GM23338 (cell line): ENCODE measurements around the gene MICAL3. TPM values are rescaled to one million over a fixed set of nuclear protein-coding genes. Genes with fewer than 3 reads are reported as not detected.

Source experiments
- CREB1 ChIP-seq: fragments of 250-450 bp; sonication (Bioruptor Pico); IDR thresholded peaks from 2 replicates; pipeline ENCODE4 v1.5.0; 2020; ENCODE audit warnings: low read depth, mild to moderate bottlenecking, moderate library complexity
- ETS1 ChIP-seq: IDR thresholded peaks from 2 replicates; pipeline ENCODE4 v1.6.1; 2016; ENCODE audit warnings: antibody characterized with exemption
- EZH2 ChIP-seq: fragments of 200-600 bp; sonication (generic); IDR thresholded peaks from one replicate; pipeline ENCODE4 v1.8.0; 2017; ENCODE audit warnings: antibody characterized with exemption, mild to moderate bottlenecking, low read depth; ENCODE audit not compliant: unreplicated experiment
- JUNB ChIP-seq: IDR thresholded peaks from one replicate; pipeline ENCODE4 v1.6.1; 2016; ENCODE audit warnings: antibody characterized with exemption; ENCODE audit not compliant: unreplicated experiment
- NANOG ChIP-seq: IDR thresholded peaks from 2 replicates; pipeline ENCODE4 v1.6.1; 2016; ENCODE audit warnings: antibody characterized with exemption, borderline replicate concordance
- POLR2AphosphoS5 ChIP-seq: IDR thresholded peaks from 2 replicates; pipeline ENCODE4 v1.6.1; 2016; ENCODE audit warnings: antibody characterized with exemption, low read depth
- ZNF331 ChIP-seq: fragments of 250-450 bp; sonication (Bioruptor Pico); IDR thresholded peaks from 2 replicates; pipeline ENCODE4 v1.5.0; 2020; ENCODE audit warnings: low read depth, mild to moderate bottlenecking, moderate library complexity
- polyA plus RNA-seq: library from polyadenylated mRNA; unstranded; fragments of >200 nt; fragmentation: Nextera tagmentation; extraction: Ambion mirVana; gene quantifications from 2 replicates; pipeline ENCODE4 v1.2.1, GENCODE V29; 2016
- total RNA-seq: library from RNA; depleted of rRNA; stranded (reverse); fragments of >200 nt; shearing (Covaris generic); gene quantifications from 2 replicates; pipeline ENCODE4 v1.2.3, GENCODE V29; 2014
- TF ChIP-seq, protein P1 (sequence below): fragments of 250-450 bp; sonication (Bioruptor Pico); IDR thresholded peaks from 2 replicates; pipeline ENCODE4 v1.5.0; 2020; ENCODE audit warnings: mild to moderate bottlenecking, moderate library complexity
- TF ChIP-seq, protein P2 (sequence below), 2 experiments: fragments of 200-600 bp in 1 of 2; sonication (generic) in 1 of 2; conservative IDR thresholded peaks; 2 replicates each; pipeline versions ENCODE4 v1.5.1 to v1.6.1; 2016 to 2017; ENCODE audit warnings: antibody characterized with exemption in 2 of 2, low read depth in 2 of 2, mild to moderate bottlenecking in 2 of 2, moderate library complexity in 1 of 2

The MICAL3 gene
- total and polyA plus RNA-seq, 2 experiments from 2014 or later, result 10.1 to 33.9 TPM

DNA sequence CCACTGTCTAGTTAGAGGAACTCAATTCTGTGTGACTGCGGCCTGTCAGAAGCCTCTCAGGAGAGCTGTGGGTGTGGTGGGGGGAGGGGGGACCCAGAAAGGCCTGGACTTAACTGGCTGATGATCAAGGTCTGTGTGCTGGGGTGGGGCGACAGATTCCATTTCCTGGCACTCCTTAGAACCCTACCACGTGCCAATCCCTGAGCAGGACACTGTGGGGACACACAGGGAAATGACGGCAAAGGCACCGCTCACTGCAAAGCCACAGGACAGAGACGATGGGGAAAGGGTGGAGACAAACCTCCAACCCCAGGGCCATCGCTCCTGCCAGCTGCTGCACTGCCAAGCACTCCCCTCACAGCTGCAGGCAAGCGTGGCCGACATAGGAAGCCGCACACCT lies 191.7 kb downstream of the MICAL3 start (continued):
- TF ChIP-seq, protein P1, sequence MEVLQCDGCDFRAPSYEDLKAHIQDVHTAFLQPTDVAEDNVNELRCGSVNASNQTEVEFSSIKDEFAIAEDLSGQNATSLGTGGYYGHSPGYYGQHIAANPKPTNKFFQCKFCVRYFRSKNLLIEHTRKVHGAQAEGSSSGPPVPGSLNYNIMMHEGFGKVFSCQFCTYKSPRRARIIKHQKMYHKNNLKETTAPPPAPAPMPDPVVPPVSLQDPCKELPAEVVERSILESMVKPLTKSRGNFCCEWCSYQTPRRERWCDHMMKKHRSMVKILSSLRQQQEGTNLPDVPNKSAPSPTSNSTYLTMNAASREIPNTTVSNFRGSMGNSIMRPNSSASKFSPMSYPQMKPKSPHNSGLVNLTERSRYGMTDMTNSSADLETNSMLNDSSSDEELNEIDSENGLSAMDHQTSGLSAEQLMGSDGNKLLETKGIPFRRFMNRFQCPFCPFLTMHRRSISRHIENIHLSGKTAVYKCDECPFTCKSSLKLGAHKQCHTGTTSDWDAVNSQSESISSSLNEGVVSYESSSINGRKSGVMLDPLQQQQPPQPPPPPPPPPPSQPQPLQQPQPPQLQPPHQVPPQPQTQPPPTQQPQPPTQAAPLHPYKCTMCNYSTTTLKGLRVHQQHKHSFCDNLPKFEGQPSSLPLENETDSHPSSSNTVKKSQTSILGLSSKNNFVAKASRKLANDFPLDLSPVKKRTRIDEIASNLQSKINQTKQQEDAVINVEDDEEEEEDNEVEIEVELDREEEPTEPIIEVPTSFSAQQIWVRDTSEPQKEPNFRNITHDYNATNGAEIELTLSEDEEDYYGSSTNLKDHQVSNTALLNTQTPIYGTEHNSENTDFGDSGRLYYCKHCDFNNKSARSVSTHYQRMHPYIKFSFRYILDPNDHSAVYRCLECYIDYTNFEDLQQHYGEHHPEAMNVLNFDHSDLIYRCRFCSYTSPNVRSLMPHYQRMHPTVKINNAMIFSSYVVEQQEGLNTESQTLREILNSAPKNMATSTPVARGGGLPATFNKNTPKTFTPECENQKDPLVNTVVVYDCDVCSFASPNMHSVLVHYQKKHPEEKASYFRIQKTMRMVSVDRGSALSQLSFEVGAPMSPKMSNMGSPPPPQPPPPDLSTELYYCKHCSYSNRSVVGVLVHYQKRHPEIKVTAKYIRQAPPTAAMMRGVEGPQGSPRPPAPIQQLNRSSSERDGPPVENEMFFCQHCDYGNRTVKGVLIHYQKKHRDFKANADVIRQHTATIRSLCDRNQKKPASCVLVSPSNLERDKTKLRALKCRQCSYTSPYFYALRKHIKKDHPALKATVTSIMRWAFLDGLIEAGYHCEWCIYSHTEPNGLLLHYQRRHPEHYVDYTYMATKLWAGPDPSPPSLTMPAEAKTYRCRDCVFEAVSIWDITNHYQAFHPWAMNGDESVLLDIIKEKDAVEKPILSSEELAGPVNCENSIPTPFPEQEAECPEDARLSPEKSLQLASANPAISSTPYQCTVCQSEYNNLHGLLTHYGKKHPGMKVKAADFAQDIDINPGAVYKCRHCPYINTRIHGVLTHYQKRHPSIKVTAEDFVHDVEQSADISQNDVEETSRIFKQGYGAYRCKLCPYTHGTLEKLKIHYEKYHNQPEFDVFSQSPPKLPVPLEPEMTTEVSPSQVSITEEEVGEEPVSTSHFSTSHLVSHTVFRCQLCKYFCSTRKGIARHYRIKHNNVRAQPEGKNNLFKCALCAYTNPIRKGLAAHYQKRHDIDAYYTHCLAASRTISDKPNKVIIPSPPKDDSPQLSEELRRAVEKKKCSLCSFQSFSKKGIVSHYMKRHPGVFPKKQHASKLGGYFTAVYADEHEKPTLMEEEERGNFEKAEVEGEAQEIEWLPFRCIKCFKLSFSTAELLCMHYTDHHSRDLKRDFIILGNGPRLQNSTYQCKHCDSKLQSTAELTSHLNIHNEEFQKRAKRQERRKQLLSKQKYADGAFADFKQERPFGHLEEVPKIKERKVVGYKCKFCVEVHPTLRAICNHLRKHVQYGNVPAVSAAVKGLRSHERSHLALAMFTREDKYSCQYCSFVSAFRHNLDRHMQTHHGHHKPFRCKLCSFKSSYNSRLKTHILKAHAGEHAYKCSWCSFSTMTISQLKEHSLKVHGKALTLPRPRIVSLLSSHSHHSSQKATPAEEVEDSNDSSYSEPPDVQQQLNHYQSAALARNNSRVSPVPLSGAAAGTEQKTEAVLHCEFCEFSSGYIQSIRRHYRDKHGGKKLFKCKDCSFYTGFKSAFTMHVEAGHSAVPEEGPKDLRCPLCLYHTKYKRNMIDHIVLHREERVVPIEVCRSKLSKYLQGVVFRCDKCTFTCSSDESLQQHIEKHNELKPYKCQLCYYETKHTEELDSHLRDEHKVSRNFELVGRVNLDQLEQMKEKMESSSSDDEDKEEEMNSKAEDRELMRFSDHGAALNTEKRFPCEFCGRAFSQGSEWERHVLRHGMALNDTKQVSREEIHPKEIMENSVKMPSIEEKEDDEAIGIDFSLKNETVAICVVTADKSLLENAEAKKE (CRISPR knock-in tag), result no peak
- TF ChIP-seq NANOG (no peak), POLR2AphosphoS5 (no peak), EZH2 (no peak), ETS1 (no peak), ZNF331 (no peak), CREB1 (CRISPR knock-in tag) (no peak), JUNB (no peak)
- TF ChIP-seq, protein P2, sequence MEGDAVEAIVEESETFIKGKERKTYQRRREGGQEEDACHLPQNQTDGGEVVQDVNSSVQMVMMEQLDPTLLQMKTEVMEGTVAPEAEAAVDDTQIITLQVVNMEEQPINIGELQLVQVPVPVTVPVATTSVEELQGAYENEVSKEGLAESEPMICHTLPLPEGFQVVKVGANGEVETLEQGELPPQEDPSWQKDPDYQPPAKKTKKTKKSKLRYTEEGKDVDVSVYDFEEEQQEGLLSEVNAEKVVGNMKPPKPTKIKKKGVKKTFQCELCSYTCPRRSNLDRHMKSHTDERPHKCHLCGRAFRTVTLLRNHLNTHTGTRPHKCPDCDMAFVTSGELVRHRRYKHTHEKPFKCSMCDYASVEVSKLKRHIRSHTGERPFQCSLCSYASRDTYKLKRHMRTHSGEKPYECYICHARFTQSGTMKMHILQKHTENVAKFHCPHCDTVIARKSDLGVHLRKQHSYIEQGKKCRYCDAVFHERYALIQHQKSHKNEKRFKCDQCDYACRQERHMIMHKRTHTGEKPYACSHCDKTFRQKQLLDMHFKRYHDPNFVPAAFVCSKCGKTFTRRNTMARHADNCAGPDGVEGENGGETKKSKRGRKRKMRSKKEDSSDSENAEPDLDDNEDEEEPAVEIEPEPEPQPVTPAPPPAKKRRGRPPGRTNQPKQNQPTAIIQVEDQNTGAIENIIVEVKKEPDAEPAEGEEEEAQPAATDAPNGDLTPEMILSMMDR (conservative IDR thresholded peaks at IDR 0.05; ENCODE audit: low read depth in 2 of 2), result no peak
